Mucosa of descending colon (tissue), 3 donors: Measurements from ENCODE around the gene MBD3. TPM values are rescaled to one million over a fixed set of nuclear protein-coding genes. Genes with fewer than 3 reads are reported as not detected.
A peak's percentile ranks its signal among the peaks of the same experiment; 100 is the strongest.

Experiments
- ATAC-seq: fragments of 200-7000 bp; cut with Tn5 transposase; one replicate; pipeline ENCODE4 v1.9.1; 2020; ENCODE audit warnings: mild to moderate bottlenecking, moderate library complexity
- DNase-seq, 3 donors: peaks; one replicate each; pipeline ENCODE4 v3.0.0-alpha.2; 2020
- H3K36me3 ChIP-seq: fragments of 200-600 bp; one replicate; pipeline ENCODE4 v1.8.0; 2021; ENCODE audit warnings: low read depth, mild to moderate bottlenecking
- H3K4me1 ChIP-seq: fragments of 200-600 bp; one replicate; pipeline ENCODE4 v1.8.0; 2021; ENCODE audit warnings: low read depth, mild to moderate bottlenecking
- H3K4me3 ChIP-seq: fragments of 200-600 bp; one replicate; pipeline ENCODE4 v1.8.0; 2021; ENCODE audit warnings: mild to moderate bottlenecking
- H3K9me3 ChIP-seq: fragments of 200-600 bp; one replicate; pipeline ENCODE4 v1.8.0; 2021; ENCODE audit warnings: mild to moderate bottlenecking
- CTCF ChIP-seq: fragments of 200-600 bp; IDR thresholded peaks from one replicate; pipeline ENCODE4 v1.8.0; 2022; ENCODE audit warnings: antibody characterized with exemption, mild to moderate bottlenecking
- intact Hi-C, 2 donors: fragments of 100-400 bp; cut with DNase I in 1 of 2; cut with micrococcal nuclease in 1 of 2; formaldehyde crosslinking; loops; one replicate each; pipeline versions ENCODE4 v1.11.0 to v1.11.1; 2022; cut with DNase I, micrococcal nuclease
- total RNA-seq, 3 donors: library from RNA; stranded (reverse); fragmentation: NEBNext Ultra II Directional in 2 of 3; extraction: Animal tissue kit (Norgen Biotek cat#: 25700) in 2 of 3; gene quantifications; one replicate each; pipeline versions ENCODE4 v1.2.1 to v1.2.4, GENCODE V29; 2021 to 2023
- donor health status: DM: no; HTN: no; CAD: no; lungs with moderate emphysema.
- donor health status: DM: no; HTN: no; CAD: no.
- donor health status: DM: no; HTN: yes; CAD: no.

MBD3 gene
- total RNA-seq, 3 donors from 2014 or later = 54.1 to 78.2 (median 54.2) TPM

GRCh38 chr19:1568320-1569019 lies 24.2 kb downstream of the MBD3 start, which contains the start of gene MEX3D:
Gene MEX3D (minus strand): TSS chr19:1568325. CDS start chr19:1568058, 267 bp downstream.
- TF ChIP-seq CTCF = no peak
- intact Hi-C loops = no loop called here
- ATAC-seq (peak; percentile 90), DNase-seq (peak; percentile 83 to 87 (median 87))
- Histone ChIP-seq H3K4me1 (peaks cover 8% of the 10 kb centered on the region), H3K36me3 (no peaks in the 10 kb centered on the region), H3K9me3 (no peaks in the 10 kb centered on the region), H3K4me3 (peak within 1 kb of the TSS; percentile 44)

DNA sequence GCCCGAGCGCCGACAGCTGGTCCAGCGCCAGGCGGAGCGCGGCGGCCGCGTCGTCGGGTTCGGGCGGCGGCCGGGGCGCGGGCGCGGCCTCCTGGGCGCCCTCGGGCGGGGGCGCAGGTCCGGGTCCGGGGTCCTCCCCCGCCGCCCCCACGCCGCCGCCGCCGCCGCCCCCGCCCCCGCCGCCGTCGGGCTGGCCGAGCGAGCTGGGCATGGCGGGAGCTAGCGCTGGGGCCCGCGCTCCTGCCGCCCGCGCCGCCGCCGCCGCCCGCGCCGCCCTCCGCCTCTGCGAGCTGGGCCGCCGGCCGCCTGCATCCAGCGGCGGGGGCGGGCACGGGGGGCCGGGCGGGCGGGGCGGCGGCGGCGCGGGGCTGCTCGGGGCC lies 24.8 kb downstream of the MBD3 start:
- Histone ChIP-seq H3K36me3 (no peaks in the 10 kb centered on the region), H3K4me1 (peaks cover 8% of the 10 kb centered on the region), H3K9me3 (no peaks in the 10 kb centered on the region), H3K4me3 (peak overlapping the region; percentile 44)
- intact Hi-C loops = no loop called here
- TF ChIP-seq CTCF = no peak
- ATAC-seq (no peak), DNase-seq (peak in 1 of 3 donors; percentile 42)

DNA sequence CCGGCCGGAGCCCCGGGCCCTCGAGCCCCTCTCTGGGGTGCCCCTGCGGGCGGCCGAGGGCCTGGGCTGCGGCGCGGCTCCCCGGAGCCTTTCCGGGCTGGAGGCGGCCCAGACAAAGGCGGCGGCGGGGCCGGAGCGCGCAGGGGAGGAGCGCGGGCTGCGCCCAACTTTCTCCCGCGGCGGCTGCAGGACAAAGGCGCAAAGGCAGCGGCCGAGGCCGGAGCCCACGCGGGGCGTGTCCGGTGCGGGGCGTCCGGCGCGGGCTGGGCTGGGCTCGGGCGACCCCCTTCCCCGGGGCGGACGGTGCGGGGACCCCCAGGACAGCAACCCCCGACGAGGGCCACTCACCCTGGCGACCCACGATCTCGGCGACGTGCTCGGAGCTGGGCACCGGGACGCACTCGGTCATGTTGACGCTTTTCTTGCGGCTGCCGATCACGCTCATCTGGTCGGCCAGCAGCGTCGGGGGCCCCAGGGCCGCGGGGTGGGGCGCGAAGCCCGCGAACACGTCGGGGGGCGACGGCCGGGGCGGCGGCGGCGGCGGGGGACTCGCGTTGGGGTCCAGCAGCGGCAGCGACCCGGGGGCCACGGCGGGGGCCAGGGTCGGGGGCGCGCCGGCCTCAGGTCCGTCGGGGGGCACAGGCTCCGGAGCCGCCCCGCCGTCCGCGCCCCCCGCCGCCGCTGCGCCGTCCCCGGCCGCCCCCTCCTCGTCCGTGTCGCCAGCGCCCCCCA lies 25.4 kb downstream of the MBD3 start:
- intact Hi-C loops = no loop called here
- ATAC-seq = peak; percentile 56

GRCh38 chr19:1566392-1567115 lies 26.1 kb downstream of the MBD3 start:
- Histone ChIP-seq H3K4me3 (peak overlapping the region; percentile 44), H3K36me3 (no peaks in the 10 kb centered on the region), H3K4me1 (peaks cover 8% of the 10 kb centered on the region), H3K9me3 (no peaks in the 10 kb centered on the region)
- TF ChIP-seq CTCF = no peak
- intact Hi-C loops = no loop called here
- DNase-seq (peak; percentile 65 to 70 (median 66)), ATAC-seq (peak; percentile 71)

More for the DNA sequence above, 25.4 kb downstream of the MBD3 start:
- H3K9me3 ChIP-seq = no peaks in the 10 kb centered on the region
- H3K4me3 ChIP-seq = peak overlapping the region; percentile 44
- H3K4me1 ChIP-seq = peaks cover 8% of the 10 kb centered on the region
- no peaks in the 10 kb centered on the region for H3K36me3 ChIP-seq
- TF ChIP-seq CTCF = no peak
- peak in 1 of 3 donors; percentile 34 for DNase-seq

- intact Hi-C loops = no loop called here
Observed at GRCh38 chr19:1563251-1563650, 29.4 kb downstream of the MBD3 start.

More at GRCh38 chr19:1563251-1563650, 29.4 kb downstream of the MBD3 start:
- DNase-seq (no peak), ATAC-seq (no peak)
- no peak for TF ChIP-seq CTCF
- H3K4me1 ChIP-seq = no peaks in the 10 kb centered on the region
- no peaks in the 10 kb centered on the region for H3K9me3 ChIP-seq
- no peaks in the 10 kb centered on the region for H3K36me3 ChIP-seq
- no peak overlapping the region for H3K4me3 ChIP-seq
